Prostate gland (tissue), 2 donors: ENCODE data around the gene INSR.

Source experiments
- CTCF ChIP-seq, 4 experiments: fragments of 200-600 bp in 2 of 4; fragments of 450-650 bp in 2 of 4; sonication (generic) in 2 of 4; IDR thresholded peaks; 1 replicate in 3 of 4; 2 replicates in 1 of 4; pipeline ENCODE4 v1.5.1; 2016 to 2019; ENCODE audit warnings: antibody characterized with exemption in 4 of 4, mild to moderate bottlenecking in 2 of 4, moderate library complexity in 2 of 4
- POLR2A ChIP-seq: fragments of 450-650 bp; IDR thresholded peaks from one replicate; pipeline ENCODE4 v1.6.1; 2016; ENCODE audit warnings: antibody characterized with exemption, mild to moderate bottlenecking
- POLR2AphosphoS5 ChIP-seq: sonication (generic); formaldehyde crosslinking; IDR thresholded peaks from one replicate; pipeline ENCODE4 v1.6.1; 2017; ENCODE audit warnings: antibody characterized with exemption

GRCh38 chr19:7250951-7251350 is 43.3 kb downstream of the INSR start:
- TF ChIP-seq CTCF (IDR thresholded peaks at IDR 0.05) (no peak), POLR2A (no peak), POLR2AphosphoS5 (no peak)
